IMR-90 (cell line): Measurements from ENCODE around the gene CHN2. TPM values are rescaled to one million over a fixed set of nuclear protein-coding genes. Genes with fewer than 3 reads are reported as not detected.

Experiments used
- ATAC-seq: fragments of 200-7000 bp; cut with Tn5 transposase; 2 replicates; pipeline ENCODE4 v1.9.1; 2020; ENCODE audit warnings: low read depth, mild to moderate bottlenecking, moderate library complexity
- BruUV-seq: library from RNA; stranded (reverse); fragments of 400-500 nt; replicated peaks from 2 replicates; lab custom pipeline; 2021; lab: Mats Ljungman, UMichigan
- CTCF ChIA-PET: fragments of 300-600 bp; formaldehyde crosslinking; extraction: SDS; loops from one replicate; lab custom pipeline; 2021; ENCODE audit warnings: antibody characterized with exemption; lab: Yijun Ruan, JAX
- POLR2A ChIA-PET: fragments of 300-600 bp; sonication (Branson Sonifier 250); formaldehyde crosslinking; loops from one replicate; lab custom pipeline; 2022; ENCODE audit warnings: antibody characterized with exemption; ENCODE audit not compliant: unreplicated experiment; lab: Charles Lee
- DNase-seq: peaks from one replicate; pipeline ENCODE4 v3.0.0; 2013
- H2AFZ ChIP-seq: replicated peaks from 2 replicates; pipeline ENCODE3; 2013; ENCODE audit warnings: low read length, mild to moderate bottlenecking; ENCODE audit not compliant: poor library complexity
- H2AK5ac ChIP-seq: 2 replicates; pipeline ENCODE4 v1.6.1; 2013; ENCODE audit warnings: low read depth, low read length, inconsistent platforms
- H2AK9ac ChIP-seq: replicated peaks from 2 replicates; pipeline ENCODE3; 2013; ENCODE audit warnings: mild to moderate bottlenecking, low read depth, low read length, moderate library complexity; ENCODE audit not compliant: poor library complexity
- H2BK120ac ChIP-seq: 2 replicates; pipeline ENCODE4 v1.6.1; 2013; ENCODE audit warnings: low read depth, low read length, inconsistent platforms
- H2BK15ac ChIP-seq: 3 replicates; pipeline ENCODE4 v1.6.1; 2013; ENCODE audit warnings: low read depth, low read length, inconsistent platforms
- H2BK20ac ChIP-seq: 2 replicates; pipeline ENCODE4 v1.6.1; 2013; ENCODE audit warnings: low read depth, mild to moderate bottlenecking, inconsistent platforms, low read length, moderate library complexity
- H2BK5ac ChIP-seq: 2 replicates; pipeline ENCODE4 v1.6.1; 2013; ENCODE audit warnings: mild to moderate bottlenecking, low read depth, low read length, inconsistent platforms; ENCODE audit not compliant: poor library complexity, severe bottlenecking
- H3K14ac ChIP-seq: replicated peaks from 2 replicates; pipeline ENCODE4 v1.6.1; 2013; ENCODE audit warnings: low read depth, low read length, inconsistent platforms
- H3K18ac ChIP-seq: 2 replicates; pipeline ENCODE4 v1.6.1; 2013; ENCODE audit warnings: low read depth, low read length, control low read depth
- H3K23ac ChIP-seq: 2 replicates; pipeline ENCODE4 v1.6.1; 2013; ENCODE audit warnings: low read depth, low read length, inconsistent platforms
- H3K27ac ChIP-seq: 2 replicates; pipeline ENCODE4 v1.5.1; 2013; ENCODE audit warnings: mild to moderate bottlenecking, control low read depth, low read length; ENCODE audit not compliant: insufficient read depth
- H3K27me3 ChIP-seq: 2 replicates; pipeline ENCODE4 v1.6.1; 2013; ENCODE audit warnings: low read length; ENCODE audit not compliant: control insufficient read depth, insufficient read depth
- H3K36me3 ChIP-seq: 2 replicates; pipeline ENCODE4 v1.6.1; 2013; ENCODE audit warnings: low read length, mixed read lengths; ENCODE audit not compliant: control insufficient read depth, insufficient read depth
- H3K4ac ChIP-seq: 2 replicates; pipeline ENCODE4 v1.6.1; 2013; ENCODE audit warnings: low read depth, low read length, inconsistent platforms
- H3K4me1 ChIP-seq: 2 replicates; pipeline ENCODE4 v1.6.1; 2013; ENCODE audit warnings: low read length, mixed read lengths; ENCODE audit not compliant: control insufficient read depth, insufficient read depth
- H3K4me2 ChIP-seq: 2 replicates; pipeline ENCODE4 v1.6.1; 2013; ENCODE audit warnings: low read depth, mild to moderate bottlenecking, control low read depth, low read length, moderate library complexity
- H3K4me3 ChIP-seq: 2 replicates; pipeline ENCODE4 v1.5.1; 2013; ENCODE audit warnings: low read depth, mild to moderate bottlenecking, control low read depth, low read length, moderate library complexity; ENCODE audit not compliant: insufficient read depth
- H3K56ac ChIP-seq: 2 replicates; pipeline ENCODE4 v1.6.1; 2013; ENCODE audit warnings: low read length, inconsistent platforms; ENCODE audit not compliant: insufficient read depth; ENCODE audit errors: extremely low read depth
- H3K79me1 ChIP-seq, 2 experiments: 2 replicates each; pipeline ENCODE4 v1.6.1; 2013; ENCODE audit warnings: low read length in 2 of 2, inconsistent platforms in 1 of 2, low read depth in 1 of 2
- H3K9ac ChIP-seq: 2 replicates; pipeline ENCODE4 v1.6.1; 2013; ENCODE audit warnings: low read depth, low read length, control low read depth
- H3K9me1 ChIP-seq: 2 replicates; pipeline ENCODE4 v1.6.1; 2013; ENCODE audit warnings: low read length, inconsistent platforms; ENCODE audit not compliant: insufficient read depth
- H3K9me3 ChIP-seq: 2 replicates; pipeline ENCODE4 v1.6.1; 2013; ENCODE audit warnings: low read length; ENCODE audit not compliant: control insufficient read depth, insufficient read depth
- H4K20me1 ChIP-seq: 2 replicates; pipeline ENCODE4 v1.6.1; 2013; ENCODE audit warnings: low read length, inconsistent platforms; ENCODE audit not compliant: insufficient read depth
- H4K5ac ChIP-seq: 2 replicates; pipeline ENCODE4 v1.6.1; 2013; ENCODE audit warnings: mild to moderate bottlenecking, low read depth, low read length, control low read depth
- H4K8ac ChIP-seq, 2 experiments: 2 replicates each; pipeline ENCODE4 v1.6.1; 2013; ENCODE audit warnings: low read depth in 2 of 2, low read length in 2 of 2, control low read depth in 1 of 2, inconsistent platforms in 1 of 2
- H4K91ac ChIP-seq: 2 replicates; pipeline ENCODE4 v1.6.1; 2013; ENCODE audit warnings: low read depth, low read length, inconsistent platforms; ENCODE audit not compliant: insufficient read depth
- BHLHE40 ChIP-seq: fragments of 150-350 bp; IDR thresholded peaks from 2 replicates; pipeline ENCODE4 v1.6.1; 2016; ENCODE audit warnings: mild to moderate bottlenecking, low read depth, low read length
- POLR2A ChIP-seq: IDR thresholded peaks from 2 replicates; pipeline ENCODE4 v1.6.1; 2012; ENCODE audit warnings: mild to moderate bottlenecking, low read depth, low read length
- RAD21 ChIP-seq: IDR thresholded peaks from 2 replicates; pipeline ENCODE4 v1.6.1; 2012; ENCODE audit warnings: low read length, improper control_type of control experiment
- RFX5 ChIP-seq: IDR thresholded peaks from 2 replicates; pipeline ENCODE4 v1.8.0; 2012; ENCODE audit warnings: low read depth, mild to moderate bottlenecking, low read length, moderate library complexity
- SMC3 ChIP-seq: fragments of 150-350 bp; IDR thresholded peaks from 2 replicates; pipeline ENCODE4 v1.6.1; 2016; ENCODE audit warnings: low read depth, mild to moderate bottlenecking, antibody characterized with exemption, low read length, moderate library complexity
- WGBS, 2 experiments: methylation state at CpG; one replicate each; pipeline versions ENCODE4 v1.1.5 to v1.1.7; 2013; ENCODE audit warnings: missing lambda C conversion rate in 2 of 2; ENCODE audit not compliant: insufficient read length in 1 of 2; ENCODE audit errors: extremely low coverage in 2 of 2; 5-methylcytosine and 5-hydroxymethylcytosine counted together
- dilution Hi-C: fragments of 300-500 bp; cut with HindIII; formaldehyde crosslinking; loops from one replicate; pipeline ENCODE4 v1.14.3; 2018; ENCODE audit warnings: low sequenced_read_pairs; ENCODE audit not compliant: unreplicated experiment
- in situ Hi-C: fragments of 300-500 bp; cut with MboI; formaldehyde crosslinking; loops from 3 replicates; pipeline ENCODE4 v1.14.3; 2019; ENCODE audit warnings: low sequenced_read_pairs, inconsistent platforms, mixed read lengths
- intact Hi-C: fragments of 100-400 bp; cut with micrococcal nuclease; formaldehyde crosslinking; loops from 2 replicates; pipeline ENCODE4 v1.10.0; 2022
- polyA plus RNA-seq, 3 experiments: library from polyadenylated mRNA; depleted of rRNA; stranded (reverse); fragments of >200 nt; gene quantifications; 2 replicates each; pipeline ENCODE4 v1.2.3, GENCODE V29; 2012; ENCODE audit warnings: low replicate concordance in 1 of 3
- total RNA-seq: library from RNA; depleted of rRNA; stranded (reverse); fragments of >200 nt; gene quantifications from 2 replicates; pipeline ENCODE4 v1.2.3, GENCODE V29; 2012
- TF ChIP-seq, protein P1 (sequence below): fragments of 150-350 bp; IDR thresholded peaks from 2 replicates; pipeline ENCODE4 v1.6.1; 2016; ENCODE audit warnings: low read depth, mild to moderate bottlenecking, low read length, moderate library complexity, borderline replicate concordance

Gene CHN2
- total and polyA plus RNA-seq, 2 of the 4 experiments (the other 2 are of a cell fraction) = not detected

DNA sequence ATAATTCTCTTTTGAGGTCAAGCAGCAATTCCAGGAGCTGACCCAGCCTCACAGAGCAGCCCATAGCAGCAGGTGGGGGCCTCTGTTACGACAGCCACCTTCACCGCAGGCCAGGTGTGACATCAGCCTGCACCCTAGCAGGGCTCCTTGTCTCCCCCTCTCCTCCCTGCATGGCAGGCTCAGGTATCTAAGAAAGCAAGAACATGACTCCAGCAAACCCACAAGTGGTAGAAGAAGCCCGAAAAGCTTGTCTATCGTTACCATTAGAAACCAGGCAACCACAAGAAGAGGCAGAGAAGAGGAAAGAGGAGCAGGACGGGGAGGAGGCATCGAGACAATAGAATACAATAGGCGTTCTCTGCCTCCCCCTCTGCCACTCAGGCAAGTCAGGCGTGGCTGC, 265.0 kb downstream of the CHN2 start:
- Histone ChIP-seq H2AFZ (no peak overlapping the region), H3K56ac (no peak overlapping the region), H2AK9ac (no peak overlapping the region), H3K4ac (no peak overlapping the region), H2BK15ac (no peak overlapping the region), H3K9me1 (no peaks in the 10 kb centered on the region), H4K91ac (no peak overlapping the region), H3K79me1 (no peaks in the 10 kb centered on the region), H3K4me3 (no peak overlapping the region), H3K14ac (no peak overlapping the region), H2BK20ac (no peak overlapping the region), H3K27ac (no peak overlapping the region), H4K8ac (no peak overlapping the region), H3K18ac (no peak overlapping the region), H4K5ac (no peak overlapping the region), H3K36me3 (no peaks in the 10 kb centered on the region), H3K9ac (no peak overlapping the region), H4K20me1 (no peaks in the 10 kb centered on the region), H2AK5ac (no peak overlapping the region), H2BK5ac (no peak overlapping the region), H3K27me3 (no peaks in the 10 kb centered on the region), H2BK120ac (no peak overlapping the region), H3K4me2 (no peak overlapping the region), H3K9me3 (no peaks in the 10 kb centered on the region), H3K4me1 (no peaks in the 10 kb centered on the region), H3K23ac (no peak overlapping the region)
- in situ Hi-C loops = no loop called here
- WGBS, 2 experiments = 17% methylated on average over 1 of the region's 8 CpGs; no CpG with 5 or more reads in 1 of the 2 experiments
- POLR2A ChIA-PET = no interaction called here
- DNase-seq = no peak
- dilution Hi-C loops = no loop called here
- CTCF ChIA-PET = no interaction called here
- intact Hi-C loops = no loop called here
- no TSS peak for BruUV-seq
- TF ChIP-seq, protein P1, sequence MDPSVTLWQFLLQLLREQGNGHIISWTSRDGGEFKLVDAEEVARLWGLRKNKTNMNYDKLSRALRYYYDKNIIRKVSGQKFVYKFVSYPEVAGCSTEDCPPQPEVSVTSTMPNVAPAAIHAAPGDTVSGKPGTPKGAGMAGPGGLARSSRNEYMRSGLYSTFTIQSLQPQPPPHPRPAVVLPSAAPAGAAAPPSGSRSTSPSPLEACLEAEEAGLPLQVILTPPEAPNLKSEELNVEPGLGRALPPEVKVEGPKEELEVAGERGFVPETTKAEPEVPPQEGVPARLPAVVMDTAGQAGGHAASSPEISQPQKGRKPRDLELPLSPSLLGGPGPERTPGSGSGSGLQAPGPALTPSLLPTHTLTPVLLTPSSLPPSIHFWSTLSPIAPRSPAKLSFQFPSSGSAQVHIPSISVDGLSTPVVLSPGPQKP = no peak
- TF ChIP-seq SMC3 (no peak), RAD21 (no peak), POLR2A (no peak), BHLHE40 (no peak), RFX5 (no peak)
- ATAC-seq = no peak
